K562 (cell line): ENCODE results near the gene SRP9. TPM values are rescaled to one million over a fixed set of nuclear protein-coding genes. Genes with fewer than 3 reads are reported as not detected.
A peak's percentile ranks its signal among the peaks of the same experiment; 100 is the strongest.

Experiments used
- ATAC-seq: fragments of 200-7000 bp; cut with Tn5 transposase; 3 replicates; pipeline ENCODE4 v1.9.1; 2020; ENCODE audit warnings: moderate library complexity
- BruUV-seq: library from RNA; stranded (reverse); fragments of 400-500 nt; replicated peaks from 2 replicates; lab custom pipeline; 2021; lab: Mats Ljungman, UMichigan
- CTCF ChIA-PET: fragments of 300-600 bp; formaldehyde crosslinking; extraction: SDS; loops from one replicate; lab custom pipeline; 2021; ENCODE audit warnings: low intra/inter-chr PET ratio; lab: Yijun Ruan, JAX
- POLR2A ChIA-PET: fragments of 300-600, 350-650 bp; sonication (Branson Sonifier 250); formaldehyde crosslinking; extraction: SDS; loops from one replicate; lab custom pipeline; 2021; ENCODE audit warnings: antibody characterized with exemption, inconsistent platforms; lab: Yijun Ruan, JAX
- DNase-seq, 4 experiments: peaks; one replicate each; pipeline versions ENCODE4 v3.0.0 to v3.0.0-alpha.2; 2011 to 2018; ENCODE audit warnings: low spot score in 3 of 4, mixed read lengths in 3 of 4; ENCODE audit errors: extremely low read depth in 1 of 4
- FAIRE-seq: peaks from 2 replicates; lab custom pipeline; 2011; peaks lifted over from hg19 to GRCh38; lab: Jason Lieb, UNC
- H2AFZ ChIP-seq: 2 replicates; pipeline ENCODE4 v1.6.0; 2011; ENCODE audit warnings: low read depth, low read length, control low read depth, inconsistent platforms
- H3K27ac ChIP-seq: fragments of 200-600 bp; 3 replicates; pipeline ENCODE4 v1.8.0; 2011; ENCODE audit warnings: low read depth, mild to moderate bottlenecking, control low read depth, inconsistent platforms, low read length, moderate library complexity, mixed read lengths; ENCODE audit errors: extremely low read depth
- H3K27me3 ChIP-seq, 2 experiments: fragments of 300-600 bp in 1 of 2; 2 replicates in 1 of 2; 3 replicates in 1 of 2; pipeline versions ENCODE4 v1.6.0 to v1.8.0; 2011; ENCODE audit warnings: inconsistent platforms in 2 of 2, low read length in 2 of 2, mild to moderate bottlenecking in 1 of 2, mixed read lengths in 1 of 2, moderate library complexity in 1 of 2; ENCODE audit not compliant: control insufficient read depth in 2 of 2, insufficient read depth in 2 of 2
- H3K36me3 ChIP-seq: fragments of 300-600 bp; 3 replicates; pipeline ENCODE4 v1.8.0; 2011; ENCODE audit warnings: mild to moderate bottlenecking, low read length, inconsistent platforms; ENCODE audit not compliant: control insufficient read depth, insufficient read depth
- H3K4me1 ChIP-seq, 2 experiments: fragments of 200-600 bp in 1 of 2; replicated peaks in 1 of 2; 2 replicates in 1 of 2; 3 replicates in 1 of 2; pipeline versions ENCODE4 v1.5.1 to v1.8.0; 2011; ENCODE audit warnings: inconsistent platforms in 2 of 2, low read length in 2 of 2, mild to moderate bottlenecking in 1 of 2, mixed read lengths in 1 of 2, moderate library complexity in 1 of 2; ENCODE audit not compliant: control insufficient read depth in 2 of 2, insufficient read depth in 2 of 2
- H3K4me2 ChIP-seq: 2 replicates; pipeline ENCODE4 v1.6.1; 2011; ENCODE audit warnings: low read length, control low read depth, inconsistent platforms, mixed read lengths; ENCODE audit not compliant: insufficient read depth
- H3K4me3 ChIP-seq: fragments of 200-600 bp; sonication (generic), shearing (Covaris generic); 2 replicates; pipeline ENCODE4 v1.5.1; 2016; ENCODE audit warnings: control low read depth, inconsistent platforms
- H3K79me2 ChIP-seq: fragments of 200-600 bp; 3 replicates; pipeline ENCODE4 v1.8.0; 2011; ENCODE audit warnings: low read length, inconsistent platforms; ENCODE audit not compliant: control insufficient read depth, insufficient read depth
- H3K9ac ChIP-seq, 2 experiments: 2 replicates each; pipeline versions ENCODE4 v1.6.0 to v1.6.1; 2011; ENCODE audit warnings: low read depth in 2 of 2, low read length in 2 of 2, control low read depth in 1 of 2, inconsistent platforms in 1 of 2, mild to moderate bottlenecking in 1 of 2, mixed read lengths in 1 of 2; ENCODE audit not compliant: insufficient read depth in 1 of 2
- H3K9me1 ChIP-seq: one replicate; pipeline ENCODE4 v1.6.0; 2011; ENCODE audit warnings: inconsistent platforms, mild to moderate bottlenecking, low read length, moderate library complexity; ENCODE audit not compliant: control insufficient read depth, insufficient read depth
- H3K9me3 ChIP-seq: replicated peaks from 2 replicates; pipeline ENCODE4 v1.5.1; 2011; ENCODE audit warnings: low read depth, low read length, inconsistent platforms; ENCODE audit not compliant: control insufficient read depth, insufficient read depth
- H4K20me1 ChIP-seq: replicated peaks from 2 replicates; pipeline ENCODE4 v1.6.1; 2011; ENCODE audit warnings: low read length, inconsistent platforms, mixed read lengths; ENCODE audit not compliant: control insufficient read depth, insufficient read depth
- E2F8 ChIP-seq: fragments of 450-650 bp; IDR thresholded peaks from 2 replicates; pipeline ENCODE4 v1.7.1; 2018; ENCODE audit warnings: mild to moderate bottlenecking, low read depth; ENCODE audit not compliant: partially characterized antibody
- ESRRB ChIP-seq: fragments of 250-450 bp; sonication (Bioruptor Pico); IDR thresholded peaks from 2 replicates; pipeline ENCODE4 v1.5.0; 2020; ENCODE audit warnings: mild to moderate bottlenecking, moderate library complexity, borderline replicate concordance
- GATAD2B ChIP-seq: fragments of 450-650 bp; IDR thresholded peaks from 2 replicates; pipeline ENCODE4 v1.6.1; 2017; ENCODE audit warnings: mild to moderate bottlenecking, borderline replicate concordance
- GTF2F1 ChIP-seq: IDR thresholded peaks from 2 replicates; pipeline ENCODE4 v1.6.1; 2011; ENCODE audit warnings: low read depth, low read length, improper control_type of control experiment
- PCBP2 ChIP-seq: fragments of 200-400 bp; formaldehyde crosslinking; IDR thresholded peaks from 2 replicates; pipeline ENCODE4 v1.6.1; 2018; ENCODE audit warnings: low read length, low read depth, mild to moderate bottlenecking, moderate library complexity; ENCODE audit not compliant: poor library complexity, severe bottlenecking
- PKNOX1 ChIP-seq: fragments of 450-650 bp; IDR thresholded peaks from 2 replicates; pipeline ENCODE4 v1.6.1; 2016
- POLR2A ChIP-seq: fragments of 450-650 bp; conservative IDR thresholded peaks from 2 replicates; pipeline ENCODE4 v1.6.1; 2016
- SMARCA4 ChIP-seq: fragments of 450-650 bp; IDR thresholded peaks from 2 replicates; pipeline ENCODE4 v1.6.1; 2016
- SMC3 ChIP-seq: conservative IDR thresholded peaks from 2 replicates; pipeline ENCODE4 v1.6.1; 2011; ENCODE audit warnings: low read depth, low read length, improper control_type of control experiment; ENCODE audit not compliant: insufficient read depth
- TRIM24 ChIP-seq, 2 experiments: fragments of 450-650 bp; IDR thresholded peaks; 2 replicates each; pipeline ENCODE4 v1.6.1; 2016
- USF1 ChIP-seq: sonication (generic); formaldehyde crosslinking; IDR thresholded peaks from 2 replicates; pipeline ENCODE4 v1.9.0; 2022; ENCODE audit warnings: mild to moderate bottlenecking, missing genetic modification reagents
- ZBTB11 ChIP-seq, 3 experiments: fragments of 200-800 bp in 1 of 3; fragments of 250-450 bp in 1 of 3; fragments of 450-650 bp in 1 of 3; sonication (Bioruptor Pico) in 1 of 3; sonication (Bioruptor generic) in 1 of 3; formaldehyde crosslinking in 1 of 3; IDR thresholded peaks; 2 replicates each; pipeline versions ENCODE4 v1.6.1 to v1.8.0; 2016 to 2022; ENCODE audit warnings: mild to moderate bottlenecking in 2 of 3, missing genetic modification characterization in 2 of 3, missing compliant biosample characterization in 1 of 3, moderate library complexity in 1 of 3
- ZC3H4 ChIP-seq: sonication (generic); formaldehyde crosslinking; IDR thresholded peaks from 2 replicates; pipeline ENCODE4 v1.9.0; 2021; ENCODE audit warnings: missing genetic modification reagents, borderline replicate concordance
- ZNF146 ChIP-seq: IDR thresholded peaks from one replicate; pipeline ENCODE4 v1.6.1; 2018; ENCODE audit warnings: missing compliant biosample characterization; ENCODE audit not compliant: unreplicated experiment
- WGBS: fragments of 100-300 bp; shearing (Covaris generic); methylation state at CpG from one replicate; pipeline ENCODE4 v1.1.6; 2016; ENCODE audit warnings: low coverage, mixed read lengths; ENCODE audit not compliant: insufficient coverage; ENCODE audit errors: missing lambda C conversion rate; 5-methylcytosine and 5-hydroxymethylcytosine counted together
- in situ Hi-C: fragments of 300-500 bp; cut with MboI; formaldehyde crosslinking; loops from 4 replicates; pipeline ENCODE4 v1.15.0; 2018; ENCODE audit warnings: inconsistent platforms, mixed read lengths
- intact Hi-C: fragments of 100-400 bp; cut with micrococcal nuclease; formaldehyde crosslinking; loops from 2 replicates; pipeline ENCODE4 v1.14.2; 2022
- polyA plus RNA-seq, 8 experiments: library from polyadenylated mRNA; depleted of rRNA in 4 of 8; stranded (reverse) in 5 of 8; unstranded in 3 of 8; fragments of >200 nt; fragmentation: Nextera tagmentation in 2 of 8; fragmentation: Illumina TruSeq in 1 of 8; extraction: Ambion mirVana in 2 of 8; extraction: Trizol in 1 of 8; gene quantifications; 2 replicates each; pipeline versions ENCODE4 v1.2.1 to v1.2.3, GENCODE V29; 2011 to 2014; ENCODE audit warnings: inconsistent platforms in 1 of 8, missing spikeins in 1 of 8
- total RNA-seq, 7 experiments: library from RNA; depleted of rRNA in 6 of 7; stranded (reverse); fragments of >200 nt in 6 of 7; fragmentation: Illumina TruSeq in 2 of 7; extraction: Trizol in 2 of 7; gene quantifications; 2 replicates each; pipeline versions ENCODE4 v1.2.1 to v1.2.3, GENCODE V29; 2011 to 2021; ENCODE audit warnings: low replicate concordance in 1 of 7

Gene SRP9
- total and polyA plus RNA-seq, 9 of the 15 experiments (the other 6 are each of a cell fraction or from before 2014, with no cell fraction given): 273 to 1,892 (median 668) TPM

GRCh38 chr1:225754940-225755641 is 22.5 kb upstream of the SRP9 start:
- peaks cover 5% of the 10 kb centered on the region; the same call in 1 of the 2 replicates for H4K20me1 ChIP-seq
- no peak overlapping the region for H3K4me2 ChIP-seq
- WGBS: 5% methylated on average over 10 of the region's 10 CpGs
- ChIA-PET CTCF (interaction anchor here (0.5 kb wide), 1 partner anchor 326 kb away, joined by 4 read pairs; no protein-coding TSS in a partner anchor), POLR2A (interaction anchor here (0.6 kb wide), 1 partner anchor 8 kb away, joined by 4 read pairs; no protein-coding TSS in a partner anchor)
- H3K27ac ChIP-seq: no peak overlapping the region
- no peaks in the 10 kb centered on the region for H3K79me2 ChIP-seq
- no peak overlapping the region for H2AFZ ChIP-seq
- intact Hi-C loops: no loop called here
- H3K36me3 ChIP-seq: no peaks in the 10 kb centered on the region
- H3K9ac ChIP-seq: no peak overlapping the region
- H3K4me1 ChIP-seq: peaks cover 0 to 3% of the 10 kb centered on the region in 2 experiments; a peak in 3 of 5 replicates
- H3K4me3 ChIP-seq: no peak overlapping the region
- H3K27me3 ChIP-seq: peaks cover 30 to 47% of the 10 kb centered on the region in 2 experiments
- in situ Hi-C loops: no loop called here
- no peaks in the 10 kb centered on the region for H3K9me3 ChIP-seq
- no TSS peak for BruUV-seq
- no peaks in the 10 kb centered on the region for H3K9me1 ChIP-seq
- FAIRE-seq (no peak), DNase-seq (peak in 1 of 4 experiments; percentile 35), ATAC-seq (no peak)
- no peak for TF ChIP-seq GTF2F1
- no peak for TF ChIP-seq ESRRB
- TF ChIP-seq ZC3H4: no peak
- TF ChIP-seq SMARCA4: no peak
- TF ChIP-seq E2F8: no peak
- no peak for TF ChIP-seq PCBP2
- TF ChIP-seq ZBTB11 (CRISPR knock-in tag; IDR thresholded peaks at IDR 0.05): no peak
- TF ChIP-seq TRIM24 (IDR thresholded peaks at IDR 0.05): no peak
- TF ChIP-seq POLR2A: no peak
- no peak for TF ChIP-seq USF1 (CRISPR knock-in tag)
- TF ChIP-seq PKNOX1: no peak
- no peak for TF ChIP-seq ZNF146 (CRISPR knock-in tag)
- no peak for TF ChIP-seq SMC3
- TF ChIP-seq GATAD2B: no peak
